Stimulated activated naive CD8-positive, alpha-beta T cell treated with anti-CD3 and anti-CD28 coated beads, Interleukin-15, amount 100 ng/mL, for 72 hours (primary cell): Measurements from ENCODE around the gene PHLDB1.
A peak's percentile ranks its signal among the peaks of the same experiment; 100 is the strongest.

Experiments
- ATAC-seq: fragments of 150-1000 bp; cut with Tn5 transposase; 2 replicates; pipeline ENCODE4 v1.10.0; 2021; ENCODE audit warnings: mild to moderate bottlenecking, moderate library complexity
- DNase-seq, 2 donors: peaks; one replicate each; pipeline ENCODE4 v3.0.0; 2021 to 2022
- H3K27ac Mint-ChIP-seq, 2 donors: one replicate each; pipeline ENCODE4 v1.8.0; 2022; ENCODE audit warnings: mild to moderate bottlenecking in 2 of 2, mixed read lengths in 2 of 2, moderate library complexity in 2 of 2
- H3K27me3 Mint-ChIP-seq: one replicate; pipeline ENCODE4 v1.8.0; 2022; ENCODE audit warnings: mixed read lengths
- H3K4me1 Mint-ChIP-seq: one replicate; pipeline ENCODE4 v1.8.0; 2022; ENCODE audit warnings: mild to moderate bottlenecking, mixed read lengths
- H3K4me3 Mint-ChIP-seq, 2 donors: one replicate each; pipeline ENCODE4 v1.8.0; 2022; ENCODE audit warnings: mild to moderate bottlenecking in 2 of 2, mixed read lengths in 2 of 2, moderate library complexity in 1 of 2
- H3K9me3 Mint-ChIP-seq, 2 donors: one replicate each; pipeline ENCODE4 v1.8.0; 2022; ENCODE audit warnings: mixed read lengths in 2 of 2

The PHLDB1 gene

DNA sequence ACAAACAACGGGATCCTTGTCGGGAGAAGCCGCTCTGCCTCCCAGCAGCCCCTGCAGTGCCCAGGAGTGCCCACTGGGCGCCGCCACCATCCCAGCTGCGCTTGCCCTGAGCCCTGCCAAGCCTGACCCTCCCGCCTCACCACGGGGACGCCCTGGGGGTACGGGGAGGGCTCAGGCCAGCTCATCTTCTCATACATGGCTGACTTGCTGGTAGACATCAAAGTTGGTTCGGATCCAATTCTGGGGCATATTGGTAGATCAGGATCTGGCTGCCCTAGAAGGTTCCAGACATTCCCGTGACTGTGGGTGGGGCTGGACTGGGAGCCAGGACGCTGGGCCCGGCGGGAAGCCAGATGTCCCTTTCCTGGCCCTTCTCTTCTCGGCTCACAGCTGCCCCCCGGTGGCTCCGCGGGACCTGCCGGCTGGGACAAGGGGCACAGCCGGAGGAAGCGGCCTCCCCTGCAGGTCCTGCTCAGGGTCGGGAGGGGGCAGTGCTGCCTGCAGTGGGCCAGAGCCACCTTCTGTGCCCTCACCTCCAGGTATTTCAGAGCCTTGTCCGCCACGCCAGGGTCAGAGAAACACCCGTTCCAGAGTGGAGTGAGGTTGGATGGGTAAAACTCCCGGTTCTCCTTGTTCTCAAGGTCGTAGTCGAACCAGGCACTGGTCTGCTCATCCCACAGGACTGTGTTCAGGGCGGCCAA is 82.6 kb downstream of the PHLDB1 start:
- peaks cover 66% of the 10 kb centered on the region for H3K4me1 Mint-ChIP-seq

GRCh38 chr11:118690553-118691304 is 83.3 kb downstream of the PHLDB1 start:
- Mint-ChIP-seq H3K4me3 (peak overlapping the region; percentile 82 to 88), H3K27me3 (peaks cover 18% of the 10 kb centered on the region), H3K4me1 (peaks cover 73% of the 10 kb centered on the region), H3K27ac (peak overlapping the region in 1 of 2 donors; percentile 19), H3K9me3 (no peaks in the 10 kb centered on the region)
- ATAC-seq (peak; percentile 2), DNase-seq (no peak)

More for the DNA sequence above, 82.6 kb downstream of the PHLDB1 start:
- H3K9me3 Mint-ChIP-seq, result no peaks in the 10 kb centered on the region
- H3K27me3 Mint-ChIP-seq, result peaks cover 18% of the 10 kb centered on the region
- ATAC-seq, result peak; percentile 96
- DNase-seq, result peak; percentile 85 to 92
- peak overlapping the region in 1 of 2 donors; percentile 94 for H3K27ac Mint-ChIP-seq
- peak overlapping the region; percentile 82 to 88 for H3K4me3 Mint-ChIP-seq

DNA sequence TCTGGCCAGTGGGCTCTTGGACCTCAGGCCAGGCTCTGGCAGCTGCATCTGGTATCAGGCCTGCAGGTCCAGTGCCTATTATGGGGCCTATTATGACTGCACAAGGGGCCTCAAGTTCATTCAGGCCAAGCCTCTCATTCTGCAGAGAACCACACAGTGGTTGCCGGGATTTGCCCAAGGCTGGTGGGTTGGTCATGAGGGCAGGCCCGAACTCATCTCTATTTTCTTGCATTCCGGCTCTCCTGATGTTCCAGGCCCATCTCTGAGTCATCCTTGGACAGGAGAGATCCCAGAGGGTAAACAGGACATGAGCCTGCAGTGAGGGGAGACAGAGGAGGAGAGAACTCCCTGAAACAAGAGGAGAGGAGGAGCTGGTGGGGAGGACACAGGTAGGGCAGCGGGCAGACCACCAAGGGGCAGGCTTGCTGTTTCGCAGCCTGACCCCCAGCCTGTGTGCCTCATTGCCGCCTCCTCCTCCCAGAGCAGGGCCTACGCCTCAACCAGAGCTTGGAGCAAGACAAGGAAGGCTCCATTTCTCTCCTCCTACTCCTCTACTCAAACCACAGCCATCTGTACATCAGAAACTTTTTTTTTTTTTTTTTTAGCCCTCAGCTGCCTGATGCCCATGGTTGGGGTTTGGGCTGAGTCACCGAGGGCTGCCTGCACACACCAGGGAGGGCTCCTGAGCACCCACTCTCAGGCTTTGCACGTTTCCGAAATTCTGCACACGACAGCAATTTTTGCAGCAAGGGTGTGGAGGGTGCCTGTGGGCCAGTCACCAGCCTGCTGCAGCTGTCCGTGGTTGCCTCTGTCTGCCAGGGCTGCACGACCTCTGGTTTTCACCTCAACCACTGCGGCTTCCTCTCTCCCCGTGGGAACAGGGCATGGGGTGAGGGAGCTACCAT is 84.8 kb downstream of the PHLDB1 start:
- ATAC-seq (peak; percentile 32), DNase-seq (peak; percentile 62 to 67)
- no peaks in the 10 kb centered on the region for H3K9me3 Mint-ChIP-seq
- H3K4me1 Mint-ChIP-seq, result peaks cover 88% of the 10 kb centered on the region
- peaks cover 18% of the 10 kb centered on the region for H3K27me3 Mint-ChIP-seq
- H3K27ac Mint-ChIP-seq, result no peak overlapping the region
- peak overlapping the region in 1 of 2 donors; percentile 32 for H3K4me3 Mint-ChIP-seq

GRCh38 chr11:118694185-118694584 is 86.8 kb downstream of the PHLDB1 start:
- H3K27ac Mint-ChIP-seq, result no peak overlapping the region
- DNase-seq, result no peak
- no peak for ATAC-seq
- H3K4me1 Mint-ChIP-seq, result peaks cover 89% of the 10 kb centered on the region
- H3K4me3 Mint-ChIP-seq, result no peak overlapping the region
- peaks cover 18% of the 10 kb centered on the region for H3K27me3 Mint-ChIP-seq
- H3K9me3 Mint-ChIP-seq, result no peaks in the 10 kb centered on the region

DNA sequence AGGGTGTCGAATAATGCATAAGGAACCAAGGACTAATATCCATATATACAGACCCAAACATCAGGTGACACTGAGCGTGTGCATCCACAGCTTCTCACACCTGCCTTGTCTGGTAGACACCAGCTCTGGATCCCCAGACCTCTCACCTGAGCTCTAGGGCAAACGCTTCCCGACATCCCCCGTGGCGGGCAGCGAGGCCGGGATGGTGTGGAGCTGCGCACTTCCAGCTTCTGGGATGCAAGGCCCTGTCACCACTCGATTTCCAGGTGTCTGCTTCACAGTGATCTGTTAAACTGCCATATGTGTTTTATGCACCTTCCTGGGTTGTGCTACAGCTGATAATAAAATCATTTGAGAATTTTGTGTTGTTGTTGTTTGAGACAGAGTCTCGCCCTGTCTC is 87.4 kb downstream of the PHLDB1 start:
- no peak for ATAC-seq
- no peak overlapping the region for H3K4me3 Mint-ChIP-seq
- no peak overlapping the region for H3K27ac Mint-ChIP-seq

DNA sequence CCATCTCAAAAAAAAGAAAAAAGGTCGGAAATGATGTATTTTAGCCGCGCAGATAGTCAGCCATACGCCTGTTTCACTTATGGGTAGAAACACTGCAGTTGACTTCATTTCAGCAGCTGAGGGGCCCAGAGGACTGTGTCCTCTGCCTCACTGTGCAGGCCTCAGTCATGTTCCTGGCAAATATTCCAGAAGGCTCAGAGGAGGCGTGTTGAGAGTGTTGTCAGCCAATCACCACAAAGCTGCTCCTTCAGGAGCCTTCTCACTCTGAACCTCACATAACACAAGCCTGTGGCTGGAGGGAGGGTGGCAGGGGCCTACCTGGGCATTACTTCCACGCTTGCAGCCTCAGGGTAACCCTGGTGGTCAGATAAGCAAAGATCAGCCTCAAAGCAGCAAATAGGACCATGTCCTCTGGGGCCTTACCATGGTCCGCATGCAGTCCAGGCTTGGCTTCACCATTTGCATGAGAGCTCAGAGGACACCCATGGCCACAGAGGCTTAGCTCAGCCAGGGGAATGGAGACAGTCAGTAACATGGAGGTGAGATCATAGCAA is 89.3 kb downstream of the PHLDB1 start:
- no peak for DNase-seq
- peaks cover 18% of the 10 kb centered on the region for H3K27me3 Mint-ChIP-seq
- H3K4me1 Mint-ChIP-seq, result peaks cover 77% of the 10 kb centered on the region
- H3K4me3 Mint-ChIP-seq, result no peak overlapping the region
- no peak overlapping the region for H3K27ac Mint-ChIP-seq
- H3K9me3 Mint-ChIP-seq, result peaks cover 0 to 6% of the 10 kb centered on the region in 2 donors
- ATAC-seq, result no peak

More for the DNA sequence above, 87.4 kb downstream of the PHLDB1 start:
- peaks cover 18% of the 10 kb centered on the region for H3K27me3 Mint-ChIP-seq
- H3K4me1 Mint-ChIP-seq, result peaks cover 94% of the 10 kb centered on the region
- H3K9me3 Mint-ChIP-seq, result peaks cover 0 to 5% of the 10 kb centered on the region in 2 donors
- DNase-seq, result no peak

DNA sequence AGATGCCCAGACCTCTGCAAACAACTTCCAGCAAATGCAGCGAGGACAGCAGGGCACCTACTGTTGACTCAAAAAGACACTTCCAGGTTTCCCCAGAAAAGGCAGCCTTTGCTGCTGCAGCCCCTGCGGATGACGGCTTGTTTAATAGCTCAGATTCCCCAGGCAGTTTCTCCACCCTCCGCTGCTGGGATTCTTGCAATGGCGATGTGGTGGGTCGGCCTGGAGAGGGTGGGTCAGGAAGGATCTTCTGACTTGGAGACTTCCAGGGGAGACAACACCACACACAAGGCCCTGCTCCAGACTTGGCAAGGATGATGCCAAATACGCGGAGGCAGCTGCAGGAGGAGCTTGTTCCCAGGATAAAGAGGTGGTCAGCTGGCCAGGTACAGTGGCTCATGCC is 89.9 kb downstream of the PHLDB1 start:
- ATAC-seq (no peak), DNase-seq (no peak)
- Mint-ChIP-seq H3K9me3 (peaks cover 0 to 6% of the 10 kb centered on the region in 2 donors), H3K4me3 (no peak overlapping the region), H3K27me3 (peaks cover 17% of the 10 kb centered on the region), H3K27ac (no peak overlapping the region), H3K4me1 (peaks cover 71% of the 10 kb centered on the region)

DNA sequence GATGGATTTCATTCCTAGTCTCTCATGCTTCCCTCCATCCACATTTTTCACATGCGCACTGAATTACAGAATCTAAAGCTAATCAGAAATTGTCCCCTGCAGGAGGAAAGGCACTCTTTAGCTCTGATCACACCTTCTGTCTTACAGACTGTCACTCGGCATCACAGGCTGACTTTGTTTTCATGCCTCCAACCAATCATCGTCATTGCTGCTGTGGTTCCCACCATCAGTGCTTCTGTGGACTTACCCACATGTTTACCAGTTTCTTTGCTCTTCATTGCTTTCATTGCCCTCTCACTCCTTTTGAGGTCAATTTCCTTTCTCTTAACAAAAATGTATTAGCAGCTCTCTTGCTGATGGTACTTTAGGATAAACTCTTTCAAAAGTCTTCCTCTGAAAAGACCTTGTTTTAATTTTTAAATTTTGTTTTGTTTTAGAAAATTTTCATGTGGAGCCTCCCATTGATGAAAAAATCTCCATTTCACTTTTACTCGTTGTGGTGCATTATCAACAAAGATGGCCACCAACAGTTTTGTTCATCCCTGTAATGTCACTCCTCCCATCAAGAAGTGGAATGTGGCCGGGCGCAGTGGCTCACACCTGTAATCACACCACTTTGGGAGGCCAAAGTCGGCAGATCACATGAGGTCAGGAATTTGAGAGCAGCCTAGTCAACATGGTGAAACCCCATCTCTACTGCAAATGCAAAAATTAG is 92.2 kb downstream of the PHLDB1 start:
- H3K27ac Mint-ChIP-seq, result peak overlapping the region; percentile 27 to 61
- H3K27me3 Mint-ChIP-seq, result no peaks in the 10 kb centered on the region
- peaks cover 0 to 6% of the 10 kb centered on the region in 2 donors for H3K9me3 Mint-ChIP-seq
- no peak for DNase-seq
- ATAC-seq, result peak; percentile 34
- H3K4me1 Mint-ChIP-seq, result peaks cover 64% of the 10 kb centered on the region
- H3K4me3 Mint-ChIP-seq, result peak overlapping the region in 1 of 2 donors; percentile 49

DNA sequence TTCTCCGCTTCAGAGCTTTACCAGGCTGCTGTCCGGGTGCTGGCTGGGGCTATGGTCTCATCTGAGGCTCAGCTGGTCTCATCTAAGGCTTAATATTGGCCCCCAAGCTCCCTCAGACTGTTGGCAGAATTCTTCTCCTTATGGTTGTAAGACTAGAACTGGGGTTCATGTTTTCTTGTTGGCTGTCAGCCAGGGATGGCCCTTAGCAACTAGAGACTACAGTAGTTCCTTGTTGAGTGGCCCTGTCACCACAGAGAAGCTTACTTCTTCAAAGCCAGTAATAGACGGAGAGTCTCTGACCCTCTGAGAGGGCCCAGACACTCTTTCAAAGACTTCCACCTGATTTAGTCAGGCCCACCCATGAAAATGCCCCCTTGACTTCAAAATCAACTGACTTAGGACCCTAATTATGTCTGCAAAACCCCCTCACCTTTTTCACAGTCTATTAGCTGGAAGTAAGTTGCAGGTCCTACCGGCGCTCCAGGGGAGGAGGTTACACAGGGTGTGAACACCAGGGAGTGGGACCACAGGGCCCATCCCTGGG is 96.2 kb downstream of the PHLDB1 start:
- ATAC-seq (no peak), DNase-seq (no peak)
- peaks cover 0 to 6% of the 10 kb centered on the region in 2 donors for H3K9me3 Mint-ChIP-seq
- H3K4me1 Mint-ChIP-seq, result peaks cover 44% of the 10 kb centered on the region
- H3K27me3 Mint-ChIP-seq, result no peaks in the 10 kb centered on the region
- H3K27ac Mint-ChIP-seq, result peak overlapping the region in 1 of 2 donors; percentile 83
- H3K4me3 Mint-ChIP-seq, result no peak overlapping the region

GRCh38 chr11:118705111-118705741 is 97.8 kb downstream of the PHLDB1 start:
- ATAC-seq (peak; percentile 91), DNase-seq (peak in 1 of 2 donors; percentile 46)
- Mint-ChIP-seq H3K27me3 (no peaks in the 10 kb centered on the region), H3K4me3 (peak overlapping the region; percentile 62 to 68), H3K27ac (peak overlapping the region in 1 of 2 donors; percentile 69), H3K9me3 (no peaks in the 10 kb centered on the region), H3K4me1 (peaks cover 31% of the 10 kb centered on the region)

DNA sequence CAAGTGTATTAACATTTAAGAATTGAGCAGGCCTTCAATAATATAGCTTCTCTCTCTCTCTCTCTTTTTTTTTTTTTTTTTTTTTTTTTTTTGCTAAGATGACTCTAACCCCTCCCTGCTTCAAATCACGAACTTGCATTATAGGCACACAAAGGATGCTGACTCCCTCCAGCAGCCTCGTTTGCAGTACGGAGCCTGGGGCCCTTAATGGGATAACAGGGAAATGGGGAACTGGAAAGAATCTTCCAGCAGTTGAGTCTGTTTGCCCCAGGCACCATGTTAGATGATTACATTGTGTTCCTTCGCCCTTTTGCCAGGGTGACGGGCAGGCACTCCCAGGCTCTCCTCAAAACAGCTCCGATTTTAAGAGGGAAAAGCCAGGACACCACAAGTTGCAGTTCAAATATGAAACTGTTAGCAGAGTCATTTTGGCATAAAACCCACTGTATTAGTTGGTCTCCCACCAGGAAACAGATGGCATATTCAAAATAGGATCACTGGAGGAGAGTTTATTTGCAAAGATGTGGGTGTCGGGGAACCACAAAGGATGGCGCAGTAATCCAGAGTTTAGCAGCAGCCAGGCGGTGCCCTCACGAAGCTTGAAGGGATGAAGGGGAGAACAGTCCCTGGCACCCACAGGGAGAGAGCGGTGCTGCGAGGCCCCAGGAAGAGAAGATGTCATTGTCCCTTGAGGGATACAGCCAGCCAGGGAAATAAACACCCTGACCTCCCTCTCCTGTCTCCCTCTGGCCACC is 98.6 kb downstream of the PHLDB1 start:
- H3K9me3 Mint-ChIP-seq, result no peaks in the 10 kb centered on the region
- peaks cover 31% of the 10 kb centered on the region for H3K4me1 Mint-ChIP-seq
- H3K4me3 Mint-ChIP-seq, result peak overlapping the region; percentile 62 to 63
- no peak for DNase-seq
- H3K27ac Mint-ChIP-seq, result peak overlapping the region in 1 of 2 donors; percentile 95
- ATAC-seq, result no peak
- no peaks in the 10 kb centered on the region for H3K27me3 Mint-ChIP-seq

DNA sequence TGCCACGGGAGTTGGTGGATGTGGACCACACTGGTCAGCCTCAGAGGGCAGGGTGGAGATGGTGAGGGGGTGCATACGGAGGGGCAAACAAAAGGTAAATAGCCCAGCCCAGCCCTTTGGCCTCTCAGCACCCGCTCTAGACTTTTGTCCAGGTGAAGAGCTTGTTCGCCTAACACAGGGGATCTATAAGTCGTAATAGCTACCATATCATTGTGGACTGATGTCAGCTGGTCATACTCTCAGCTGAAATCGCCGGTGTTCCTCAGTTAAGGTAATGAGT is 99.1 kb downstream of the PHLDB1 start:
- ATAC-seq, result no peak

More for the DNA sequence above, 99.1 kb downstream of the PHLDB1 start:
- no peaks in the 10 kb centered on the region for H3K9me3 Mint-ChIP-seq
- H3K27me3 Mint-ChIP-seq, result no peaks in the 10 kb centered on the region
- DNase-seq, result no peak
- H3K4me1 Mint-ChIP-seq, result peaks cover 31% of the 10 kb centered on the region
- no peak overlapping the region for H3K27ac Mint-ChIP-seq
- no peak overlapping the region for H3K4me3 Mint-ChIP-seq
